Choroid plexus epithelial cell (primary cell): ENCODE results near the gene CD109.
"Not testable (repeated sequence)": the region's sequence is repeated elsewhere in the genome, so short reads cannot be mapped to it uniquely, and the experiment has no call there.

ENCODE experiments used
- DNase-seq: peaks from one replicate; pipeline ENCODE4 v3.0.0-alpha.2; 2010; ENCODE audit warnings: low read depth
- H3K4me3 ChIP-seq: 2 replicates; pipeline ENCODE4 v1.5.1; 2011; ENCODE audit warnings: low read depth, mild to moderate bottlenecking, control low read depth, low read length, moderate library complexity
- CTCF ChIP-seq: conservative IDR thresholded peaks from 2 replicates; pipeline ENCODE4 v1.5.1; 2011; ENCODE audit warnings: low read depth, mild to moderate bottlenecking, control low read depth, inconsistent platforms, low read length, moderate library complexity

The CD109 gene

DNA sequence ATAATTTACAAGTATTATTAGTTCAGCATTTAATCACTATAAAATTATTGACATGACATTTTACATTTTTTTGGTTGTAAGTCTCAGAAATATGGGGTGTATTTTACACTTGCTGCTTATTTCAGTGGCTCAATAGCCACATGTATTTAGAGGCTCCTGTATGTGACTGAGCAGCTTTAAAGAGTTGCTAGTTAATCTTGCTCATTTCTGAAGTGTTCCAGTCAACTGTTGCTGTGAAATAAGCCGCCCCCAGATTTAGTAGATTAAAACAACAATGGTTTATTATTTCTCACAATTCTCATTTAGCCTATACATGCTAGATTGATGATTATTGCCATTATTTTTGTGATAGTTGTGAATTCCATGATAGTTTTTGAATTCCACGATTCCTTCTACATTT lies 23.0 kb downstream of the CD109 start:
- TF ChIP-seq CTCF: no peak
- DNase-seq: no peak
- no peak overlapping the region for H3K4me3 ChIP-seq

- TF ChIP-seq CTCF: no peak
- peak; percentile 96 for DNase-seq
- H3K4me3 ChIP-seq: no peak overlapping the region
Measured at GRCh38 chr6:73722318-73723060, 26.5 kb downstream of the CD109 start.

- not testable (repeated sequence) for H3K4me3 ChIP-seq, DNase-seq
Measured at GRCh38 chr6:73723480-73723879, 27.5 kb downstream of the CD109 start.

- TF ChIP-seq CTCF: no peak
- DNase-seq: no peak
- H3K4me3 ChIP-seq: no peak overlapping the region
Measured at GRCh38 chr6:73724389-73724788, 28.4 kb downstream of the CD109 start.

GRCh38 chr6:73725192-73725591 lies 29.2 kb downstream of the CD109 start:
- not testable (repeated sequence) for DNase-seq, H3K4me3 ChIP-seq

DNA sequence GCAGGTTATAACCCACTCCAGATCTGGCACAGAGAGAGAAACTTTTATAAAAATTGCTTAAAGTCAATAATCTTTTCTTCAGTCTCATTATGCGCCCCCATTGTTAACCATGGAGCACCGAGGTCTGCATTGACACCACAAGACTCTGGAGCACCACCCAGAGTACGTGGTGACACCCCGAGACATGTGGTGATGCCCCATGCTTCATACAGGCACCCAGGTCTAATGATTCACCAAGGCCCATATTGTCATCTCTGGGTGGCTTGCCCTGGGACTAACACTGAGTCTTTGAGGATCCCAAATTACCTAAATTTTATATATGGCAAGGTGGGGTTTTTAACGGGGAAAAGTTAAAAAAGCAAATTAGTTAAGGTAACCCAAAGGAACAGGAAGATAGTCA lies 31.1 kb downstream of the CD109 start:
- TF ChIP-seq CTCF: no peak
- no peak for DNase-seq
- H3K4me3 ChIP-seq: no peak overlapping the region

DNA sequence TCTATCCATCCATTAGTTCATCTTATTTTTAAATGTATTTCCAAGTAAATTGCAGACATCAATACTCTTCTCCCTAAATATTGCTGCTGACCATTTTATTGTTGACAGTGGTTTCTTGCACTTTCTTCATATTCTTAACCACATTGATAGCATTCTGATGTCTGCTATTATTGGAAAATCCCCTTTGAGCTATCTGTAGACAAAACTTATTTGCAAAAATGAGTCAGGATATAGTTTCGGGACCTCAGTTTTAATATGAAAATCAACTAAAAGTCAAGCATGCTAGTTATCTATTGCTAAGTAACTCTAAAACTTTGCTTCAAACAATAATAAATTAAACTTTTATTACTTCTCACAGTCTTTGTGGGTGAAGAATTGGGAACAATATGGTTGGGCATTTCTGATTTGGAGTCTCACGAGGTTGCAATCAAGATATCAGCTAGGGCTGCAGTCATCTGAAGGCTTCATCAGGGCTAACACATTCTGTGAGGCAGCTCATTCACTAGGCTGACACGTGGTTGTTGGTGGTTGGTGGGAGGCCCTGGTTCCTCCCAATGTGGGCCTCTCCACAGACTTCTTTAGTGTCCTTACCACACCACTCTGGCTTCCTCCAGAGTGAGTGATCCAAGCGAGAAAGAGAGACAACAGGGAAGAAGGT lies 32.7 kb downstream of the CD109 start:
- H3K4me3 ChIP-seq: no peak overlapping the region
- DNase-seq: no peak
- TF ChIP-seq CTCF: no peak

DNA sequence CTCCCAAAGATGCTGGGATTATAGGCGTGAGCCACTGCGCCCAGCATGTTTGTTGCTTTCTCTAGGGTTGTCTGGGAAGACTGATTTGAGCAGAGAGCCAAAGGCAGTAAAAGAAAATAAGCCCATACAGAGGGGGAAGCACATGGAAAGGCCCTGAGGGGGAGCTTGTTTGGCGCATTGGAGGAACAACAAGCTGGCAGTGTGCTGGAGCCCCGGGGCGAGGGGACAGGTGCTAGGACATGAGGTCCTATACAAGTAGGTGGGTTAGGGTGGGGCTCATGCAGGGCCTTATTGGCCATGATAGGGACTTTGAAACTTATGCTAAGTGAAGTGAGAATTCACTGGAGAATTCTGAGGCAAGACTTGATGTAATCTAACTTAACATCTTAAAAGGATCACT lies 35.3 kb downstream of the CD109 start:
- TF ChIP-seq CTCF: no peak
- no peak overlapping the region for H3K4me3 ChIP-seq
- no peak for DNase-seq
